Neuronal stem cell (in vitro differentiated cells): ENCODE measurements around the gene PFDN1.

Source experiments
- DNase-seq: peaks from one replicate; pipeline ENCODE4 v3.0.0-alpha.2; 2013; ENCODE audit warnings: low spot score
- H2AFZ ChIP-seq: one replicate; pipeline ENCODE4 v1.6.1; 2013; ENCODE audit warnings: mild to moderate bottlenecking, low read length, inconsistent platforms
- H2AK5ac ChIP-seq: 2 replicates; pipeline ENCODE4 v1.6.1; 2013; ENCODE audit warnings: low read depth, mild to moderate bottlenecking, inconsistent platforms, low read length, moderate library complexity, mixed read lengths
- H2BK120ac ChIP-seq: 2 replicates; pipeline ENCODE4 v1.6.1; 2013; ENCODE audit warnings: low read depth, mild to moderate bottlenecking, inconsistent platforms, low read length, moderate library complexity, mixed read lengths
- H2BK12ac ChIP-seq: one replicate; pipeline ENCODE4 v1.6.1; 2013; ENCODE audit warnings: low read length, inconsistent platforms
- H2BK15ac ChIP-seq: 2 replicates; pipeline ENCODE4 v1.6.1; 2013; ENCODE audit warnings: mild to moderate bottlenecking, low read length, inconsistent platforms, mixed read lengths
- H2BK5ac ChIP-seq: one replicate; pipeline ENCODE4 v1.6.1; 2013; ENCODE audit warnings: inconsistent platforms, mild to moderate bottlenecking, low read length, moderate library complexity
- H3K14ac ChIP-seq: one replicate; pipeline ENCODE4 v1.6.1; 2013; ENCODE audit warnings: low read length, inconsistent platforms
- H3K18ac ChIP-seq: 2 replicates; pipeline ENCODE4 v1.6.1; 2013; ENCODE audit warnings: low read length, inconsistent platforms
- H3K23ac ChIP-seq: 2 replicates; pipeline ENCODE4 v1.6.1; 2013; ENCODE audit warnings: low read depth, mild to moderate bottlenecking, mixed read lengths, low read length, inconsistent platforms; ENCODE audit not compliant: poor library complexity
- H3K27ac ChIP-seq: replicated peaks from 3 replicates; pipeline ENCODE4 v1.5.1; 2013; ENCODE audit warnings: low read length, inconsistent platforms
- H3K27me3 ChIP-seq, 3 experiments: 2 replicates each; pipeline ENCODE4 v1.6.1; 2013; ENCODE audit warnings: low read length in 3 of 3, mild to moderate bottlenecking in 2 of 3, inconsistent platforms in 1 of 3, low read depth in 1 of 3, mixed read lengths in 1 of 3, moderate library complexity in 1 of 3; ENCODE audit not compliant: control insufficient read depth in 3 of 3, insufficient read depth in 3 of 3
- H3K36me3 ChIP-seq, 2 donors: replicated peaks in 1 of 2; 2 replicates each; pipeline ENCODE4 v1.6.1; 2013; ENCODE audit warnings: low read length in 2 of 2; ENCODE audit not compliant: control insufficient read depth in 2 of 2, insufficient read depth in 2 of 2
- H3K4ac ChIP-seq: 2 replicates; pipeline ENCODE4 v1.6.1; 2013; ENCODE audit warnings: inconsistent platforms, mild to moderate bottlenecking, low read length, moderate library complexity
- H3K4me1 ChIP-seq, 2 donors: 1 replicate in 1 of 2; 2 replicates in 1 of 2; pipeline ENCODE4 v1.6.1; 2013; ENCODE audit warnings: low read length in 2 of 2, low read depth in 1 of 2; ENCODE audit not compliant: control insufficient read depth in 2 of 2, insufficient read depth in 1 of 2
- H3K4me2 ChIP-seq: one replicate; pipeline ENCODE4 v1.6.1; 2013; ENCODE audit warnings: mild to moderate bottlenecking, low read length, inconsistent platforms; ENCODE audit not compliant: insufficient read depth, poor library complexity, severe bottlenecking
- H3K4me3 ChIP-seq, 2 donors: 2 replicates each; pipeline ENCODE4 v1.5.1; 2013; ENCODE audit warnings: low read length in 2 of 2, mild to moderate bottlenecking in 2 of 2, inconsistent platforms in 1 of 2, moderate library complexity in 1 of 2
- H3K79me1 ChIP-seq: one replicate; pipeline ENCODE4 v1.6.1; 2013; ENCODE audit warnings: low read depth, mild to moderate bottlenecking, inconsistent platforms, low read length, moderate library complexity
- H3K9ac ChIP-seq: one replicate; pipeline ENCODE4 v1.6.1; 2013; ENCODE audit warnings: mild to moderate bottlenecking, low read depth, low read length, inconsistent platforms; ENCODE audit not compliant: poor library complexity
- H3K9me3 ChIP-seq, 2 donors: replicated peaks in 1 of 2; 2 replicates each; pipeline versions ENCODE3 to v1.6.1; 2013; ENCODE audit warnings: low read length in 2 of 2, mild to moderate bottlenecking in 2 of 2, inconsistent platforms in 1 of 2, low read depth in 1 of 2, mixed read lengths in 1 of 2, moderate library complexity in 1 of 2; ENCODE audit not compliant: control insufficient read depth in 2 of 2, insufficient read depth in 1 of 2
- H4K8ac ChIP-seq: one replicate; pipeline ENCODE4 v1.6.1; 2013; ENCODE audit warnings: low read depth, mild to moderate bottlenecking, inconsistent platforms, low read length, moderate library complexity
- H4K91ac ChIP-seq: one replicate; pipeline ENCODE4 v1.6.1; 2013; ENCODE audit warnings: low read length, low read depth, mild to moderate bottlenecking, inconsistent platforms; ENCODE audit not compliant: poor library complexity
- WGBS, 2 donors: extraction: QIAGEN DNeasy Blood & Tissue Kit; methylation state at CpG; one replicate each; pipeline ENCODE4 v1.1.7; 2013; ENCODE audit warnings: missing lambda C conversion rate in 2 of 2, mixed read lengths in 1 of 2; ENCODE audit not compliant: insufficient read length in 2 of 2, insufficient replicate concordance in 1 of 2; ENCODE audit errors: extremely low coverage in 2 of 2; 5-methylcytosine and 5-hydroxymethylcytosine counted together

Gene PFDN1

GRCh38 chr5:140338336-140338735 lies 35.4 kb upstream of the PFDN1 start:
- no peaks in the 10 kb centered on the region for H3K4me1 ChIP-seq
- H3K27me3 ChIP-seq = no peaks in the 10 kb centered on the region
- H3K27ac ChIP-seq = no peak overlapping the region
- DNase-seq = no peak
- no peaks in the 10 kb centered on the region for H3K9me3 ChIP-seq
- no peak overlapping the region for H3K23ac ChIP-seq
- H2BK15ac ChIP-seq = no peak overlapping the region
- H3K14ac ChIP-seq = no peak overlapping the region
- no CpG with 5 or more reads among the region's 3 CpGs for WGBS, 2 donors
- H2AK5ac ChIP-seq = no peak overlapping the region
- no peak overlapping the region for H3K4me2 ChIP-seq
- H3K79me1 ChIP-seq = no peaks in the 10 kb centered on the region
- H3K4ac ChIP-seq = no peak overlapping the region
- no peak overlapping the region for H3K9ac ChIP-seq
- no peak overlapping the region for H3K18ac ChIP-seq
- H3K4me3 ChIP-seq = no peak overlapping the region
- no peak overlapping the region for H4K8ac ChIP-seq
- no peak overlapping the region for H2BK5ac ChIP-seq
- H3K36me3 ChIP-seq = peaks cover 4 to 8% of the 10 kb centered on the region in 2 donors
- H4K91ac ChIP-seq = no peak overlapping the region
- H2BK120ac ChIP-seq = no peak overlapping the region
- H2AFZ ChIP-seq = no peak overlapping the region
- H2BK12ac ChIP-seq = no peak overlapping the region

- peaks cover 7 to 12% of the 10 kb centered on the region in 2 donors for H3K36me3 ChIP-seq
- H3K9ac ChIP-seq = no peak overlapping the region
- no peak overlapping the region for H3K4me3 ChIP-seq
- no peak overlapping the region for H4K8ac ChIP-seq
- no peak overlapping the region for H3K27ac ChIP-seq
- H2AK5ac ChIP-seq = no peak overlapping the region
- H3K9me3 ChIP-seq = no peaks in the 10 kb centered on the region
- H3K23ac ChIP-seq = no peak overlapping the region
- no peaks in the 10 kb centered on the region for H3K27me3 ChIP-seq
- H3K4ac ChIP-seq = no peak overlapping the region
- no CpG with 5 or more reads among the region's 1 CpG for WGBS, 2 donors
- no peak overlapping the region for H3K4me2 ChIP-seq
- H2AFZ ChIP-seq = no peak overlapping the region
- no peak overlapping the region for H3K18ac ChIP-seq
- no peaks in the 10 kb centered on the region for H3K79me1 ChIP-seq
- H4K91ac ChIP-seq = no peak overlapping the region
- H2BK120ac ChIP-seq = no peak overlapping the region
- H2BK12ac ChIP-seq = no peak overlapping the region
- no peak overlapping the region for H2BK15ac ChIP-seq
- no peak overlapping the region for H2BK5ac ChIP-seq
- H3K4me1 ChIP-seq = no peaks in the 10 kb centered on the region
- DNase-seq = no peak
- H3K14ac ChIP-seq = no peak overlapping the region
These were observed 35.0 kb upstream of the PFDN1 start for GRCh38 chr5:140337880-140338279.

DNA sequence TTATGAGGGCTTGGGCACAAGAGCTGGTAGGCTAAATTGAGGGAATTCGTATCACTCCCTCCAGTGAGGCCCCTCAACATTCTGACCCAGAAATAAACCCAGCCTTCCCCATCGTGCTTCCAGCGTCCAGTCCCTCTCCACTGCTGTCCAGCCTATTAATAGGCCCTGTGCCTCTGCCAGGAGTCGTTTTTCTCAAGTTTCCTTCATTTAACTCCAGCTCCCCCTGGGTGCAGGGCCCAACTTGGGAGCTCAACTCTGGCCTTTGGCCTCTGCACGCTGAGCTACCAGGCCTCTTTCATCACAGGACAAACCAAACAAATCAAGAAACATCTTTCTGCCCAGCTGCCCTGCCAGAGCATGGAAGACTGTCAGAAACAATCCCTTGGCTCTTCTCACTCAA lies 33.5 kb upstream of the PFDN1 start:
- Histone ChIP-seq H4K91ac (no peak overlapping the region), H4K8ac (no peak overlapping the region), H2BK15ac (no peak overlapping the region), H3K79me1 (no peaks in the 10 kb centered on the region), H3K4me3 (no peak overlapping the region), H3K27me3 (no peaks in the 10 kb centered on the region), H3K9me3 (no peaks in the 10 kb centered on the region), H3K4ac (no peak overlapping the region), H3K27ac (no peak overlapping the region), H3K23ac (no peak overlapping the region), H3K18ac (no peak overlapping the region), H3K4me2 (no peak overlapping the region), H3K14ac (no peak overlapping the region), H2AK5ac (no peak overlapping the region), H2BK120ac (no peak overlapping the region), H2BK12ac (no peak overlapping the region), H2BK5ac (no peak overlapping the region), H2AFZ (no peak overlapping the region), H3K9ac (no peak overlapping the region), H3K4me1 (no peaks in the 10 kb centered on the region), H3K36me3 (peaks cover 7 to 13% of the 10 kb centered on the region in 2 donors)
- WGBS, 2 donors = no CpG with 5 or more reads among the region's 5 CpGs
- no peak for DNase-seq

DNA sequence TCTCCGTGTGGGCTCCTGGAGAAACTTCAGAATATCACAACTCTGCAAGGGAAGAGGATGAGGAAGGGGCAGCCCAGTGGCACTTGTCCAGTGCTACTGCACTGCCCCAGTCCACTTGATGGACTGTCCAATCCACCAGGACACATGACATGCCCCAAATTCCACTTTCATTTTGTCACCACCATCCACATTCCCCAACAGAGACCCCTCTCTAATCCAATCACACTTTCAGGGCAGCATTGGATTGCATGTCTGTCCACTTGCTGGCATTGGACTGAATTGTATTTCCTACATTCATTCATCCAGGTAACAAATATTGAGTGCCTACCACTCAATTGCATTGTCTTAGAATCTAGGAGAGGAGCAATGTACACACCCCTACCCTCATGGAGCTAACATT lies 28.7 kb upstream of the PFDN1 start:
- no peaks in the 10 kb centered on the region for H3K27me3 ChIP-seq
- DNase-seq = no peak
- no peak overlapping the region for H2BK12ac ChIP-seq
- H3K4me3 ChIP-seq = no peak overlapping the region
- no peak overlapping the region for H2BK5ac ChIP-seq
- no peaks in the 10 kb centered on the region for H3K9me3 ChIP-seq
- no peak overlapping the region for H3K9ac ChIP-seq
- no peak overlapping the region for H3K4ac ChIP-seq
- H4K91ac ChIP-seq = no peak overlapping the region
- H3K4me1 ChIP-seq = peaks cover 8 to 12% of the 10 kb centered on the region in 2 donors
- H3K27ac ChIP-seq = no peak overlapping the region
- no peak overlapping the region for H2AFZ ChIP-seq
- H3K79me1 ChIP-seq = no peaks in the 10 kb centered on the region
- no peak overlapping the region for H2AK5ac ChIP-seq
- peaks cover 7 to 13% of the 10 kb centered on the region in 2 donors for H3K36me3 ChIP-seq
- H3K14ac ChIP-seq = no peak overlapping the region
- H2BK120ac ChIP-seq = no peak overlapping the region
- no peak overlapping the region for H2BK15ac ChIP-seq
- H3K18ac ChIP-seq = no peak overlapping the region
- no peak overlapping the region for H4K8ac ChIP-seq
- H3K4me2 ChIP-seq = no peak overlapping the region
- no CpG with 5 or more reads among the region's 1 CpG for WGBS, 2 donors
- H3K23ac ChIP-seq = no peak overlapping the region
